ENCODE results near the gene MAML3.
"Not testable (repeated sequence)": the region's sequence is repeated elsewhere in the genome, so short reads cannot be mapped to it uniquely, and the experiment has no call there.

The MAML3 gene

DNA sequence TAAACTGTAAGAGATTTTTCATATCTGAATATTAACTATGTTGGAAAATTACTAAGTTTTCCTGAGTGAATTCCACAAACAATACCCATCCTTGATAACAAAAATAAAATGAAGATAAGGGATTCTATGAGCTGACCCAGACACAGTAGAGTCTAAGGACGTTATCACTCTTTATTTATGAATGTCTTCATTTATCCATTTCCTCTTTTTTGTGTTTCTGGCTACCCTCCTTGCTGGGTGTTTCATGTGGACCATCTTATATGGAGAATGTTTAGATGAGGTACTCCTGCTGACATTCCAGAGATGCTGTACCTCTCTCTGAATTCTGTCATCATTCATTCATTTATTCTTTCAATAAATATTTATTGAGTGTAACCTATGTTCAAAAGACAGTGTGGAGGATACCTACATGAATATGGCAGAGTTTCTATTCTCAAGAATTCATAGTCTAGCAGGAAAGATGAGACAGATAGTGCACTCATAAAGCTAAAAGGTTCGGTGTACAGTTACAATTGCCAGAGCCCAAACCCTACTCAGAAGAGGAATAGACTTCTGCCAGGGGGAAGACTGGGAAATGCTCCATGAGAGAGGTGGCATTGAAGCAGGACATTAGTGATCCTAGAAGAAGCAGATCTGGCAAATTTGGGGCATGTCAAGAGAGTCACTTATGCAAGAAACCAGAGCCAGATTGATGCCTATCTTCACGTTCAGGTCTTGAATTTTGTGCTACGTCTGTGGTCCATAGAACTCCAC, 195.8 kb downstream of the MAML3 start:
- DNase-seq, result no peak

DNA sequence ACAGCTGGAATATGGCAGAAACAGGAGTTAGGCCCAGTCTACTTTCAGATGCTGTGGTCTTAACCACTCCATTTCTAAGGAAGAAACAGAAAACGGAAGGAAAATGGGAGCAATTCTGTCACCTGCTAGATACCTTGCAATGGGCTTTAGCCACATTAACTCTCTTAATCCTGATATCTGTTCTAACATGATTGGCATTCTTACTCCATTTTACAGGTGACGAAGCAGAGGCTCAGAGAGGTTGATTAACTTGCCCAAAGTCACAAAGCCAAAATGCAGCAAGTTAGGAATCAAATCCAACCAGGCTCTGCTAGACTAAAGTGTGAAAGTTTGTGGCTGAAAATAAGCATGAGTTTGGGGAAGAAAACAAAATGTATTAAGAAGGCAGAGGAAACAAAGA, 196.9 kb downstream of the MAML3 start:
- no peak for DNase-seq

DNA sequence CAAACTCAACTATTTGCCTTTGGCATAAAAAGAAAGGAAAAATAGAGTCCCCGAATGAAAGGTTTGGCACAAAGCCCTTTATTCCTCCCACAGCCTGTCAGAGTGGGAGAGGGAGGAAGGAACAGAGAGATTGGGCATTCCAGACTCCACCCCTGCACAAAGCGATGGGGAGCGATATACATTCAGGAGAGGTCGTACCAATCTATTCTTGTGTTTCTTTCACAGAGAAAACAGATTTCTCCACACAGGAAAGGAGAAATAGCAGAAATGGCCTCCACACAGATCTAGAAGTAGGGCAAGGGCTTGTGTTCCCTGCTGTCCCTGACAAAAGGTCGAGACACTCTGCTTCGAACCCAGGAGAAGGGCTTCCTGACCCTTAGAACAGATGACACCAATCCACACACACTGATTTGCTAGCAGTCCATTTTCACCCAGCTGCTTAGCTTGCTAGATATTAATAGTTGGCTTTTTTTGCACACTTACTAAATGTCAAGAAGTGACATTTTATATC, 197.4 kb downstream of the MAML3 start:
- no peak for DNase-seq

DNA sequence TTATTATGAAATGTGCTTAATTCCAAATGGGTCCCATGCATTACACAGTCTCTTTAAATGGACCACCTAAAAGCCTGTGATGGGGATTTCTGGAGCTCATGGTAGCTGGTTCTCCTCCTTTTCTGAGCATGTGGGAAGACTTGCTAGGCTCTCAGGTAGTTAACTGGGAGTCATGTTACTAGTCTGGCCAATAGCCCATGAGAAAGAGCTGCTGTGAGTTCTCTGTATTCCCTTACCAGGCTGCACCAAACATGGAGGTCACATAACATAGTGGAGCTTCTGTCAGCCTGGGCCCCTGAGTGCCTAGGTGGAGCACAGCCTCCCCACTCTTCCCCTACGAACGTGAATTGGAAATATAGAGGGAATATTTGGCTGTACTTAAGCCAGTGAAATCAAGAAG, 198.4 kb downstream of the MAML3 start:
- DNase-seq, result no peak

DNA sequence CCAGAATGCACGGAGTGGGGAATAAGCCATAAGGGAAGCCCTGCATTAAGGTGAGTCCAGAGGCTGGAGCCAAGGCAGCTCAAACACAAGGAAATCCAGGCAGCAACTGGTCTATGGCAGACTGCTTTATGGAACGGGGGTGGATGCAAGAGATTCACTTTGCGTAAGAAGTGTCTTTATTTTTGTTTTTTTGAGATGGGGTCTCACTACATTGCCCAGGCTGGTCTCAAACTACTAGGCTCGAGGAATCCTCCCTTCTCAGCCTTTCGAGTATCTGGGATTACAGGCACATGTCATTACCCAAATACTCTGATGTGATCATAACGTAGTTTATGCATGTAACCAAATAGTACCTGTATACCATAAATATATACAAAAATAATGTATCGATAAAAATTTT, 199.5 kb downstream of the MAML3 start:
- DNase-seq, result no peak

DNA sequence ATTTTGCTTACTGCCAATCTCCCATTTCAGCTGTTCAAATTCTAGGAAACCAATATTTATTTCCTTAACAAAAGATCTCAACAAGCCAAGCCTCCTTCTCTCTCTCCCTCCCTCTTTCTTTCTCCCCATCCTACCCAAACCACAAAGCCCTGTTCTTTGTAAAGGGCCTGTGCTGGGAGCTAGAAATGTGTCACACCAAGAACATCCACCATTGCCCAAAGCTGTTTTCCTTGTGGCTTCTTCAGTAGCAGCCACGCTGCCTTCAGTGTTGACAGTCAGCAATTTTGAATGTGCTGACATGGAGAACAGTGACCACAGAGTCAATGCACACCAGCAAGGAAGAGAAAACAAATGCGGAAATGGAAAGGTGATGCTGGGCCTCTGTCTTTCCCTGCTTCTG, 203.0 kb downstream of the MAML3 start:
- DNase-seq, result no peak

DNA sequence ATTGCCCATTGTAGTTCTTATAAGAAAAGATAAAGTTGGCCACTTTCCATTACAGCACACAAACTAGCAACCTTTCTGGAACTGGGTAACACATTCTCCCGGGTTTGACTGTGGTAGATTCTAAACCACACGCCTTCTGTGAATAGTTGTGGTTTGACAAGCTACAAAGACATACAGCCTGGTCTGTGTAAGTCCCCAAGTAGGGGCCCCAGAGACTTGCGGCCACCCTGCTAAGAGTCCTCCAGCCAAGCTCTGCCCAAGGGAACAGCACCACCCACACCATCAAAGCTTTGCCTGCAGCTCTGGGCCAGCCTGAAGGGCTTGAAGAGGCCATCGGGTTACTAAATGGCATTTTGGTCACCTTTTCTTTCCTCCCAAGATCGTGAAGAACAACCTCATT, 203.4 kb downstream of the MAML3 start:
- DNase-seq, result no peak

DNA sequence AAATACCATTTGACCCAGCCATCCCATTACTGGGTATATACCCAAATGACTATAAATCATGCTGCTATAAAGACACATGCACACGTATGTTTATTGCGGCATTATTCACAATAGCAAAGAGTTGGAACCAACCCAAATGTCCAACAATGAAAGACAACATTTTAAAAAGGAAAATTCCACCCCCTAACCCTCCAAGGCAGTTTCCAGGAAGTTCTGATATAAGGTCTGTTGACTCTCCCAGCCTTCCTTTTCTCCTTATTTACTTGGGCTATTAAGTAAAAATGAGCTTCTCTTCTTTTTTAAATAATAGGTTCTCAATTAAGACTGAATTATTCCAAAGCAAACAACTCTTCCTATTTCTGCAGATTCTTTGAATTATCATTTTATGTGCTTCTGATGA, 209.1 kb downstream of the MAML3 start:
- not testable (repeated sequence) for DNase-seq

DNA sequence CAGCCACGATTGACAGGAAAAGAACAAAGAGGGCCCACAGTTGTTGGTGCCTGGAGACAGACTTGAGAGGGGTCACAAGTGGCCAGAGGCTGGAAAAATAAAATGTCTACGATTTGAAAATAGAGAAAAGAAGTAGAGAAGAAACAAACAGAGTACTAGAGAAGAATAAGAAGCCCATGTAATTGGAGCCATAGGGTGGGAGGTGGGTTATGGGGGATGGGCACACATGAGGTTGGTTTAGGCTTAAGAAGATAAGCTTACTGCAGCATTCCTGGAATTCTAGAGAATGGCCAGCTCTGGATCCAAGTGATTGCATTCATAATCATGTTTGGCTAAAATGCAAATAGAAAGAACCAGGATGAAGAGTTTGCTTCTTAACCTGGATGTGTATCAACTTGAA, 210.7 kb downstream of the MAML3 start:
- DNase-seq, result no peak

DNA sequence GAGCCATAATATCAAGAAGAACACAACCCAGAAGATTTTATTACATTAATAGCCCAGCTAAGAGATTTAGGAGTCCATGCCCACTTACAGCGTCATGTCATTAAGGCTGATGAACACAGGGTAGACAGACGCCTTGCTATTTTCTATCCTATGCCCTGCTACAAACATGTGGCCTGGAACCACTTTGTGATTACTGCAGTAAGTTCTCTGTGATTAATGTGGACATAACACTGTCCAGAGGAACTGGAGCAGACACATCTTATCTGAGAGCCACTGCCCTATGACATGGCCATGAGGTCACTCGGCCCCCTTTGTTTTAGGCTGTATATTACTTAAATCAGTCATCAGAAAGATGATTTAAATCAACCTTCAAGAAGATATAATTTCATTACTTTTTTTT, 211.7 kb downstream of the MAML3 start:
- DNase-seq, result no peak

DNA sequence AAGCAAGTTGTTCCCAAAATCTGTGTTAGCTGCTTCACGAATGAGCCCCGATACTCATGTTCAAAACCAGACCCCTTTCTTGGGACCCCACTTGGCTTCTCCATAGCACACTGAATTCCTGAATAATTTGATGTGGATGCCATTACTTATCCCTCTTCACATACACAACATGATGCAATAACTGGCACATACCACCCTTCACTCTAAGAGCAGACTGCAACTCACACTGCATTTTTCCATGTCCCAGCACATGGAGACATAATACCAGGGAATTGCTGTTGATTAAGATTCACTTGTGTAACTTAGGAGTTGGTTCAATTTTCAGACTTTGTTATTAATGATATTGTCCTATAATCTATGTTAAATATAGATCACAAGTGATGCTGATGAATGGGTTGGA, 213.4 kb downstream of the MAML3 start:
- DNase-seq, result no peak

DNA sequence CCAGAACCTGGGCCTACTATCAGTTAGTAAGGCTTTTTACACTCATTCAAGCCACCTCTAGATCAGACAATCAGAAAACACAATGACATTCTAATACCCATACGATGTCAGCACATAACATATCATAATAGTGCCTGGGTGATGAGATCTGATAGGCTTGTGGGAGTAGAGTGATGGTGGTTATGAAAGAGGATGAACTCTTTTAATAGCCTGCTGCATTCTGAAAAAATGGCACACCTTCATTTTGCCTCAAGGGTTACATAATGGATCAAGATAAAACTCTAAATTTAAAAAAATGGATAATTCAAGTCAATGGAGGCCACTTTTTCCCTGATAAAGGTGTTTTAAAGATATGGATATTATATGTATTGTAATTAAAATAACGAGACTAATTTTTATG, 215.6 kb downstream of the MAML3 start:
- DNase-seq, result no peak

DNA sequence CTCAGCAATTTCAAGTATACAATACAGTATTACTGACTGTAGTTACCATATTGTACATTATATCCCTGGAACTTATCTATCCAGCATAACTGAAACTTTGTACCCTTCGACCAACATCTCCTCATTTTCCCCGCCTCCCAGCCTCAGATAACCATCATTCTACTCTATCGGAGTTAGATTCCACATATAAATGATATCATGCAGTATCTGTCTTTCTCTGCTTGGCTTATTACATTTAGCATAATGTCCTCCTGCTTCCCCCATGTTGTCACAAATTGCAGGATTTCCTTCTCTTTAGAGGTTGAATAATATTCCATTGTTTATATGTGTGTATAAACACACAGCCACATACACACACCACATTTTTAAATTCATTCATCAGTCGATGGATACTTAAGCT, 218.1 kb downstream of the MAML3 start:
- no peak for DNase-seq

DNA sequence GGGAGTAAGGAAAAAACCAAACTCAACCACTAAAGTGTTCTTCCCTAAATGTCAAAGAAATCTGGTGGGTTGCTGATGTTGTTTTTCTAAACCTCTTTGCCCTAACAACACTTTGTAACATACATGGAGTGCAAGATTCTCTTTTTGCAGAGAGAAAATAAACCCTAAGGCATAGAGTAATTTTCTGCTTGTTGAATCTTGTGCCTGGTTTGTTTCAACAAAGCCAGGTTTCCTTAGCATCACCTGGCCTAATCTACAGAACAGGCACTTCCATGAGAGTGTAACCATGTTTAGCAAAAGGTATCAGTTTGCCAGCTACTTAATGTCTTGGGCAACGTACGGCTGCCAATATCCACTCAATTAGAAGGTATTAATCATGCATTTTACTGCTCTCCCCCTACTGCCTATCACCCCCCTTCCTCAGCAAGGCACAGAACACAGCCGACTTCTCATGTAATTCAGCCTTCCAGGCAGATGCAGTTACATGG, 219.2 kb downstream of the MAML3 start:
- no peak for DNase-seq

DNA sequence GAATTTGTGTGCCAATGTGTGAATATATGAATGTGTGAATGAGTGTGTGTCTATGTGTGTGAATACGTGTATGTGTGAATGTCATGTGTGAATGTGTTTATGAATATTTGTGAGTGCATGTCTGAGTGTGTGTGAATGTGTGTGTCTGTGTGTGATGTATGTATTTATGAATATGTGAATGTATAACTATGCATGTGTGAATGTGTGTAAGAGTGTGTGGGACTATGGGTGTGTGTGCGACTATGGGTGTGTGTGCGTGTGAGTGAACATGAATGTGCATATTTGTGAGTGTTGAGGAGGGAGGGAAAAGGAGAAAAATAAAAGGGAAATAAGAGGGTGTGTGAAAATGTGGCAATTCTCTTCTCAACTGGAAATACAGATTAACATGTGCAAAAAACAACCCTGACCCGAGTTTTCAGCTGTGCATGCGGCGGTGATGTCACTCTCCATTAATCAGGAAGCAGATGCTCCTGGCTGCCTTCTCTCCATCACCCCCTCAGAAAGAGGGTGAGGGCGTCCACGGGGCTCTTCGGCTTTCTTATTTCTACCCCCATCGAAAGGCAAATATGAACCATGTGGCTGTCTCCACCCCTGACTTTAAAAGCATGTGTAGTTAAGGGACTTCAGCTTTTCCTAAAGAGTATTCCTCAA, 219.8 kb downstream of the MAML3 start:
- no peak for DNase-seq

DNA sequence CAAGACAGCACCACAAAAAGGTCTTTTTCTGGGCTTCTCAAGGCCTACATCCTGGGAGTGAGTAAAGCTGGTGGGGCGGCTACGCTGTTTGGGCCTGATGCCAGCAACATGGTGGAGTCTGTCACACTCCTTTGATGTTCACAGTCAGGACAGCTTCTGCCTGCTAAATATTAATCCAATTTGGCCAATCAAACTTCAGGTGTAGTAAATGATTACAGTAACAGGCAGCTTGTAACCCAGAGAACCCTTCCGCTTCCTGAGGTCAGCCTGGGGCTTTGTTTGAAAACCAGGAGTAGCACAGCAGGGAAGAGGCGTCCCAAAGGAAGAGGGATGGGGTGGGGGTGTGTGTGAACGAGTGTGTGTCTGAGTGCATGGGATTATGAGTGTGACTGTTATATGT, 220.4 kb downstream of the MAML3 start:
- DNase-seq, result no peak

DNA sequence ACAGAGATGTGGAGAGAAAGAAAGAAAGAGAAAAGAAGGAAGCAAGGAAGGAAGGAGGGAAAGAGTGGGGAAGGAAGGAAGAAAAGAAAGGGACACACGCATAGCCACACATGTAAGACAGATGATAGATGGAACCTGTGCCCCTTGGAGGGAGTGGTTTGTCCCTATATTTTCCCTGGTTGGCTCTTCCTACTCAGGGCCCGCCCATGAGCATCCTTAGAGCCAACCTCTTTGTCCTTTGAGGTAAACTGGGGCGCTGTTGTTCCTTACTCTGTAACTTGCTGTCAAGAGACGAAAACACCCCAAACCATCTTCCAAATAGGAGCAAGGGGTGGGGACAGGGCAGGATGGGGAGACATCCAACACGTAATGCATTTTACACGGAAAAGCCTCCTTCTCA, 220.9 kb downstream of the MAML3 start:
- no peak for DNase-seq

DNA sequence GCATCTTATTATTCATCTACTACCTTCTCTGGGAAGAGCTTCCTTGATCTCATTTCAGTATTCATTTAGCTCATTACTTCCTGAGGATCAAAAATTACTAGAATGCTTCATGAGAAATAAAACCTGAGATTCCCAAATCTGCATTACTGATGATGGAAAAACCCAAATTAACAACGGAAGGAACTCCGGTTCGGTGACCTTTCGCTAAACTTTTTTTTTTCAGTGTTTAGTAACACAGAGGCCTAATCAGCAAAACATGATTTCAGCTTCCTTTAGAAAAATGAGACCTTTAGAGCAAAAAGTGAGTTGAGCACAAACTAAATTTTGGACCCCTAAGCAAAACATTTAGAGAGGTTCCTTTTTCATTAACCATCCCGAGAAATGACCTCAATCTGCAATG, 229.2 kb downstream of the MAML3 start:
- DNase-seq, result no peak

DNA sequence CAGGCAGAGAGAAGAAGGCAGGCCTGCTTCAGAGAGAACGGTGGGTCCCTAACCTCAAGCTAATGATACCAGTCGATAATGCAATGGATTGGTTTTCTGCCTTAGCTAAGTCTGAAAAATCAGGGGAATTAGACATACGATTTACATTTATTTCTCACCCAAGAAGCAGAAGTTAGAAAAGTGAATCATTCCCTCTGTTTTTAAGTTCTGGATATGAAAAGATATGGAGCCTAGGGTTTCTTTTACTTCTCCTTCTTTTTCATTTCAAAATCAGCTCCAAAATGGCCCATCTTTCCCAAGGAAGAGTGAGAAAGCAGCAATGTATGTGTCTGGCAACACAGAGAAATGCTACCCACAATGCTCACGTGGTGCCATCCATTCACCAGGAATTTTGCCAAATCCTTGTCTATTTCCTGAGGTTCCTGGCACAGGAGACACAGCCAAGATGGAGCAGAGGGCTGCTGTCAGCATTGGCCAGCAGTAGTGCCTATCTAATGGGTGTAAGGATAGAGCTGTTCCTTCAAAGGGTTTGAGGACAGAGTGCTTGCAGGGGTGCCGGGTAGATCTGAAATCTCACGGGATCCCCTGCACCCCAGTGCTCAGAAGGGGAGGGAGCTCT, 231.5 kb downstream of the MAML3 start:
- no peak for DNase-seq

DNA sequence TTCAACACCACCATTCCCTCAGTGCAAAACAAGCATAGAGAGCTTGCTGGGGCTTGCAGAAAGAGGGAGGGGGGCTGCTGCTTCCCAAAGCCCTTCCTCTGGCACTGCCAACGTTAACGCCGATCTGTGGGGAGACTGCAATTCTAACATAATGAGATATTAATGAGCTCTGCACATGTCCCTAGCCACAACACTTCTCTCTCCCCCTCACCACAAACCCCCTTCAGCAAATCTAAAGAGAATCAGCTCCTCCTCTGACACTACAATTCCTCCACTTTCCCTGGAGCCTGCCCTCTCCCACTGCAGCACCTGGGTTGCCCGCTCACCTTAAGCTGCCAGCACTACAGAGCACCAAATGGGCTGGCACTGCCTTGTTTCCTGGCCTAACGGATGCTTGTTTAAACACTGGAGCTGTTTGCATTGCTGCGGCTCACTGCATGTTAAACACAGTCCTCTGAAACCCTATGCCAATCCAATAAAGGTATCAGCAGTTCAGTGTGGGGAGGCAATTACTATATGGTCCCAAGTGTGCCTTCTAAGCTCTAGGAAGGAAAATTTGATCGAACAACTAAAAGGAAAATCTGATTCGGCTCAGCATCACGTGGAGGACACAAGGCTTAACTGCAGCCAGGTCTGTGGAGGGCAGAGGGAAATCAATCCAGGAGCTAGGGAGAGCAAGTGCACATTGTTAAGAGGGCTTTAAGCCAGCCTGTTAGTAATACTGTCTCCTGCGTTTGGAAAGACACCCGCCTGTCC, 232.4 kb downstream of the MAML3 start:
- no peak for DNase-seq

DNA sequence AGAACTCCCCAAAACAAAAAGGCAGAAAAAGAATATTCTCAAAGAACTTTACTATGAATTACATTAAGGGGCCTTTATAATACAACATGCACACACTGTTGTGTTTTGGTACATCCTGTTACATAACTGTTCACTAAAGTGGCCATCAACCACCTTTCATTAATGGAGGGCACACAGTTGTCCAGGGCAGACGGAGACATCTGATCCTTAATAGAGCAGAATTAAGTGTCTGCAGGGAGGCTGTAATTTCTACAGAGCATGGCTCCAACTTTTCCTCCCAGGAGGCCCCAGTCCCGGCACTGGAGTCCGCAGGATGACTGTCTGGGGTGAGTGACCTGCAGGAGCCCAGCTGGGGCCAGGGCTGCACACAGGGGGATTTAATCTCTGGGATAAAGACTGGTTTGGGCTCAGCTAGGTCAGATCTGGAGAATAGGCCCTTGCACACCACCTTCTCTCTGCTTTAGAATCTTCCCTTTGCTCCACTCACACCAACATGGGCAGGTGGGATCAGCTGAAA, 233.4 kb downstream of the MAML3 start:
- no peak for DNase-seq

DNA sequence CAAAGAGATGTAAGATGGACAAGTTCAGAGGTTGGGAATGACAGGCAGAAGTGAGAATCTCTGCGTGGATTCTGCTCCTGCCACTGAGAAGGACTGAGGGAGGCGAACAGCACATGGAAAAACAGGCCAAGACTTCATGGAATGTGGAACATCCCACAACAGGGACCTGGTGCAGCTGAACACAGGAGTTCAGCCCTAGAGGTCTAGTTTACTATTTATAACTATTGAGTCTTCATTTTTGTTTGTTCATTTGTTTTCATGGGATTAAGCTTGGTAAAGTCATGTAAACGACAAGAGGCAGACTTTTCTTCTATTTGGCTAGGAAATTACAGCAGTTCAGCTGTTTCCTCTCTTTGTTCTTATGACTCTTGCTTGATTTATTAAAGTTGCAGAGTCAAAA, 234.5 kb downstream of the MAML3 start:
- no peak for DNase-seq

DNA sequence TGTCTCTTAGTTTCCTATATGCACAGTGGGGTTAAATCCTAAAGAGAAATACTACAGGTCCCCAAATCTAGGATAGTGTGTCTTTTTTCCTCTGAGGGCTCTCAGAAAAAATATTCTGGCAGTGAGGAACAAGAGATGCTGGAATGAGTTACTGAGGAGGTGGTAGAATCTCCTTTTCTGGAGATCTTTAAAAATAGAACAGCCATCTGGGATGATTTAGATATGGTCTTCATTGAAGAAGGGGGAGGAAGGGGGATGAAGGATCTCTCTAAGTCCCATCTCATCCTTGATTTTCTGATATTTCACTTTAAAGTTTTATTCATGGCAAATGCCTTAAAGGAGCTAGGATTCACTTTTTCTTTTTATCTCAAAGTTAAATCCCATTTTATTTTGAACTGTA, 235.0 kb downstream of the MAML3 start:
- DNase-seq, result no peak

All from stimulated activated naive CD4-positive, alpha-beta T cell (primary cell).